HG03175 (cell line): Measurements from ENCODE around the gene CDX2.
A peak's percentile ranks its signal among the peaks of the same experiment; 100 is the strongest.
"Not testable (repeated sequence)": the region's sequence is repeated elsewhere in the genome, so short reads cannot be mapped to it uniquely, and the experiment has no call there.

Experiments
- ATAC-seq: cut with Tn5 transposase; IDR thresholded peaks from one replicate; pipeline ENCODE4 v1.9.1; 2021; ENCODE audit warnings: mild to moderate bottlenecking, moderate library complexity; ENCODE audit not compliant: unreplicated experiment

Gene CDX2

GRCh38 chr13:27965740-27966640, 3.1 kb downstream of the CDX2 start:
- ATAC-seq: no peak

DNA sequence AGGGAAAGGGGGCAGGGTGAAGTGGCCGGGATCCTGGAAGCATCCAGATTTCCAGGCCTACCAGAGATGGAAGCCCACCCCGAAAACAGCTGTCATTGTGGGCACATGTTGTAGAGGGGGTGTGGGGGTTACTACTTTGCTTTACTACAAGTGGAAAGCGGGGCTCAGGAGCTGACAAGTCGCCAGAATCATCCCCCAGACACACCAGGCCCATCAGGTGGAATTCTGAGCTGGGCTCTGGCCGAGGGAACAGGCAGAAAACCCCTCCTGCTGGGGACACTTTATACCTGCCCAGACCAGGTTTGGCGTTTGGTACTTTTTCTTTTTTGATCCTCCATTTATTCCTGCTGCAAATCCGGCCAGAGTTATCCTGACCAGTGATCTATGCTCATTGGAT, 3.8 kb downstream of the CDX2 start:
- ATAC-seq: no peak

GRCh38 chr13:27964741-27965323, 4.3 kb downstream of the CDX2 start:
- no peak for ATAC-seq

DNA sequence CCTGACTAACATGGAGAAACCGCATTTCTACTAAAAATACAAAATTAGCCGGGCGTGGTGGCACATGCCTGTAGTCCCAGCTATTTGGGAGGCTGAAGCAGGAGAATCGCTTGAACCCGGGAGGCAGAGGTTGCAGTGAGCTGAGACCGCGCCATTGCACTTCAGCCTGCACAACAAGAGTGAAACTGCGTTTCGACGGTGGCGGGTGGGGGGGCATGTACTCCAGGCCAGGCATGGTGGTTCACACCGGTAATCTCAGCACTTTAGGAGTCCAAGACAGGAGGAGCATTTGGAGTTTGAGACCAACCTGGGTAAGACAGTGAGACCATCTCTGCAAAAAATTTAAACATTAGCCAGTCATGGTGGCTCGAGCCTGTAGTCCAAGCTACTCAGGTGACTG, 4.9 kb downstream of the CDX2 start:
- not testable (repeated sequence) for ATAC-seq

DNA sequence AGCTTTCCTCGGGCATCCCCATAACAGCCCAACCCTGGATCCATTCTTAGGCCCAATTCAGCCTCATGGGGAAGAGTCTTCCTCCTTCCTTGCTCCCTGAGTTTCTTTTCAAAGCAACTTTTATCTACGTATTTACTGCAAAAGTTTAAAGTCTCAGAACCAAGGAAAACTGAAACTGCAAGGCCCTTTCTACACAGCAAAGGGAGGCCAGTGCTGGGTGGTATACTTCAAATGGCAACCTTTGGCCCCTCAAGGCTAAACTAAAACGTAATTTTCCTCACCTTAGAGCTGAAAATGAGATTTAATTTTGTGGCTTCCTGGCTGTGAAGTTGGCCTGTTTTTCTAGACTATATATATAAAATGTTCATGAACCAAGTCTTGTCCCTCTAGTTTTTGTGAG, 5.6 kb downstream of the CDX2 start:
- ATAC-seq: no peak

GRCh38 chr13:27962982-27963381, 6.1 kb downstream of the CDX2 start:
- ATAC-seq: no peak

- no peak for ATAC-seq
These were observed 6.8 kb downstream of the CDX2 start for GRCh38 chr13:27962128-27962841.

GRCh38 chr13:27961227-27962085, 7.7 kb downstream of the CDX2 start:
- ATAC-seq: no peak

DNA sequence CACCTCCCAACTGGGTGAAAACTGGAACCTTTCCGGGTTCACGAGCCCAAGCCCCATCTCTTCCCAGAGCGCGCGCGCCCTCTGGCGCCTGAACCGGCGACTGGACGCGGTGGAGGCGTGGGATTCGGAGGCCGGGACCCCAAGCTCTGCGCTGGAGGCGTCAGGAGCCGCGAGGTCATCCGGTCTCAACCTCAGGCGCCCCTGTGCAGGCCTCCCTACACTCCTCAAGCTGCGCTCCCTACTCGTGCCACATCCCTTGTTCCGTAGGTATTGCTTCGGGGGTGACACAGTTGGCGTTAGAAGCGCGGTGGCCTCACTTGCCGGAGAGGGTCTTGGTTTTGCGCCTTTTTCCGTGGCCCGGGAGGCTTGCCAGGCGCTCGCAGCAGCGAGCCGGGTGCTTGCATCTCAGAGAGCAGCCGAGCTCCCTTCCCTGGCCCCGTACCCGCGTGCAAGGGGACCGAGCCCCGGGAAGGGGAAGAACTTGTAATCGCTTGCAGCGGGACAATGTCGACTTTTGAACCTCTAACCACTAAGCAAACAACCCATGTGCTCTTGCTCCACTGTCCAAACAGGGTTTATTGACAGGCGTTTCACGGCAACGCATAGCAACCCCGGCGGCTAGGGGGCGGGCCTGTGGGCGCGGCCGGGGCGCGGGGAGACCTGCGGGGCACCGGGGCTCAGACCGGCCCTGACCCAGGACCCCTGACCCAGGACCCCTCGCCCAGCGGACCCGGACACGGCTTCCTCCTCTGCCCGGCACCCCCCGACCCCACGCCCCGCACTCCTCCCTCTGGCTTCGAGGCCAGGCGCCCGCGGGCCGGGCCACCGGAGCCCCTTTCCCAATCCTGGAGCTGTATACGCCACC, 8.5 kb downstream of the CDX2 start:
- ATAC-seq: peak; percentile 47

DNA sequence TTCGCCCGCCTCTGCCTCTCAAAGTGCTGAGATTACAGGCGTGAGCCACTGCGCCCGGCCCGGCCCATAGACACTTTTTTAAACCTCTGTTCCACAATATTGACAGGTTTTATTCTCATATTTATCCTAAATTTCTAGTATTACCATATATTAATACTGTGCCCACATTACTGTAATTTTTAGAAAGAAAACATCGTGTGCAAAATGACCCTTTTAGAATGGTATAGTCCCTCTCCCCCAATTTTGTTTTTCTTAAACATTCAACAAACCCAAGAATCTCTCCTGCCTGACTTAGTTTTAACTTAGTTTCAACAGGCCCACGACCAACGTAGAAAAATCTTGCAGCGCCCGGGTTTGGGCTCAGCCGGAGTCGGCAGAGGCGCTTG, 9.1 kb downstream of the CDX2 start:
- ATAC-seq: no peak

- ATAC-seq: no peak
These were observed 12.4 kb downstream of the CDX2 start for GRCh38 chr13:27956576-27957300.

DNA sequence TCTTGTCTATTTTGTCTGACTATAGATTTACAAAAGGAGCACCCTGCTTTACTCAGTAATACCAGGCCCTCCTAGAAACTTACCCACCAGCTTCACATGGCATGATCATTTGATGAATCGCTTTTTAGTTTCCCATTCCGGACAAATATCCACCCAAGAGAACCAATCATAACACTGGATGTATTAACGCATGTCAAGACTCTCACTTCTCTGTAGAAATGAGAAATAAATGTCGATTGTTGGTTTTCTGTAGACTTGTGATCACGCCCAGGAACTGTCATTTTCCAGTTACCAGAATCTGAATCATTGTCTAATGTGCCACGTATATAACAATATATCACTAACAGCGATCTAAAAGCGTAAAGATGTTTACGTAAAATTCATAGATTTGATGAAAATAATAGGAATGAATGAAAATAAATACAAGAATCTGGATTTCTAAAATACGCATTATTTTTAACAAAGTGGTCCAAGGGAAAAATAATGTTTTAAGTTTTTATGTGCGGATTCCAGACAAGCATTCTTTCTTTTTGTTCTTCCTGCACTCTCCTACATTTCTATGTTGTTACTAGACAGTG, 14.0 kb downstream of the CDX2 start:
- ATAC-seq: no peak

GRCh38 chr13:27954406-27954851, 14.7 kb downstream of the CDX2 start:
- ATAC-seq: peak; percentile 18

DNA sequence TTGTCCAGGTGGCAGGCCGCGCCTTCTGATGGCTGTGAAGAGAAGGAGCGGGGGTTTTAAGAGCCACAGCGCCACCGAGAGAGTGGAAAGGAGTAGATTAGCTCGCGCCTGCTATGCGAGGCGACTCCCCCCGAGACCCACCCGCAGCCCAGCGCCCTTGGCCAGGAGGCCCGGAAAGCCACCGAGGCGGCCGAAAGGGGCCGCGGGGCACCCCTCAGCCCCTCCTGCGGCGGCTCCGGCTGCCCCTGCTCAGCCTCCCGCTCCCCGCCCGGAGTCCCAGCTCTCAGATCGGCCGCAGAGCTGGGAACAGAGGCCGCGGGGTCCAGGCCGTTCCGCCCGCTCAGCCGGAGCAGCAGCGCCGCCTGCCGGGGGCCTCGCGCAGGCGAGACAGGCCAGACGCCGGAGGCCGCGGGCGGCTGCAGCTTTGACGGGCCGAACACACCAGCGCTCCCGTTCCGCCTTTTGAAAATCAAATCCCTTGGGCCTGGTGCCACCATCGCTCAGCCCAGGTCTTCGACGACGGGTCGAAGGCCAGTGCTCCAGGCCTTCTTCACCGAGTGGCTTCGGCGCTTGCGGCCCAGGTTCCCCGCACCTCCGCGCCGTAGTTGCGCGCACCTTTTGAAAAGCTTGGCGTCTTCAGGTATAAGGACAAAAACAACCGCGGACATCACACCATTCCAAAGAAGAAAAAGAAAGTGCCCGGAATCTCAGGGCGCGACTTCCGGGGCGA, 15.3 kb downstream of the CDX2 start:
- ATAC-seq: peak; percentile 89

DNA sequence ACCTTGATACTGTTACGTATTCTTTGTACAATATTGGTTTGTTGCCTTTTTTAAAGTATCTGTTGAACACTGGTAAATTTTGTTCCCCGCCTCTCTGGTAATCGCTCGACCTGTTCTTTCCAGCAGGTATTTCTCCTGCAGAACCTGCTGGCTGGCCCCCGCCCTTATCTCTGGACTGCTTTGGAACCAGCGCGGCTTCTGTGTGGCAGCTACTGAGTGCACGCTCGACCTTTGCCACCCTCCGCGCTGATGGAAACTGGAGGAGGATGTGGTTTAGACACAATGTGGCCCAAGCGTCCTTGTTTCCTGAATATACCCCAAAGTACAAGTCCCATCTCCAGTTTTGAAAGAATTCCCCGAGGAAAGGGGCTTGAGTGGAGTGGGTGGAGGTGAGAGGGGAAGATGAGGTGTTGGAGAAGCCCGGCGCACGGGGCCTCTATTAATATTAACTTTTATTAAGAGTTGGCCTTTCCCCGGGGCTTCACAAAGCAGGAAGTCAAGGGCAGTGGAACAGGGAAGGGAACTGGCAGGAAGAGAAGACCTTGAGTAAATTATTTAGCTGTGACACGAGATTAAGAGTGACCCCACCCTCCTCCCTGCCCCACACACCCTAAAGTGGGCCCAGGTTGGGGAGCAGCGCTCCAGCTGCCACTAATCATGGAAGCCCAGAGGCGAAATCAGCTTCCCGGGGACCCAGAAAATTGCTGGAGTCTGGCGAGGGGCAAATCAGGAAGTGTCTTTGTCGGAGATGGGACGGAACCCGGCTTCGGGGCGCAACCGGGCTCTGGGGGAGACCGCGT, 16.0 kb downstream of the CDX2 start:
- peak; percentile 6 for ATAC-seq

DNA sequence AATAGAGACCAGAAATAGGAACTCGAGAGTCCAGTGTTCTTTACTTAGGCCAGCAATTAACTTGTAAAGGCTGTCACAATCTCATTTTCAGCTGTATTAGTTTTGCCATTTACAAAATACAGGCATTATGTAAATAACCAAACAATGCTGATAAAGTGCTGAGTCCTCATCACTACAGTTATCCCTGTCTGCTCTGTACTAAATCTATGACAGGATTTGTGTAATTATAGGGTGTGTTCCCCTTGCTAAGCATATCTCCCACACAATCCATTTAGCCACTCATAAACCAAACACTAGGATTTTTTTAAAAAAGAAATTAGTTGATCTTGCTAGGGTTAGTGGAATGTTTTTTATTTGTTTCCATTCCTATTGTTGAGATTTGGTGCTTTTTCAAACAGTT, 26.1 kb downstream of the CDX2 start:
- ATAC-seq: no peak

DNA sequence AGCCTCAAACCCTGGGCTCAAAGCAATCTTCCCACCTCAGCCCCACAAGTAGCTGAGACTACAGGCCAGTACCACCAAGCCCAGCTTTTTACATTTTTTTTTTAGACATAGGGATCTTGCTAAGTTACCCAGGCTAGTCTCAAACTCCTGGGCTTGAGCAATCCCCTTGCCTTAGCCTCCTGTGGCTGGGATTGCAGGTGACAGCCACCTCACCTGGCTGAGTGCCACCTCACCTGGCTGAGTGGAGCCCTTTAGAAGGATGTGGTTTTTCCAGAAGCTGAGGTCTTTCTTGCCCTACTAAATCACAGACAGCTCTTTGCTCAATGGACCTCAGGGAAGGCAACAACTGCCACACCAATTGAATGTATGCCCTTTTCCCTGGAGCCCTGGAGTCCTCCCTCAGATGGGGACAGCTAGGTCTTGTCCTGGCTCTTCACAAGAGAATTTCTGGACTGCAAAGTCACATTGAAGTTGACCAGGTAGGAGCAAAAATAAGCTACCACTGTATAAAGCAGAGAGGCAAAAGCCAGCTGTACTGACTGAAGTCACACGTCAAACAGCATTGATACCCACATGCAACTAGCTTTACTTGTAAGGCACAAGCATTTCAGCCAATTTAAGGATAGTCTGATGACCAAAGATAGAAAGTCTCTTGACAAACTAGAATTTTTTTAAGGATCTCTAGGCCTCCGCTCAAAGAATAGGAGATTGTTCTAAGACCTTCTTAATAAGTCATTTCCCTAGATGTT, 35.4 kb downstream of the CDX2 start:
- no peak for ATAC-seq
